ENCODE measurements around the gene CD3G.
A peak's percentile ranks its signal among the peaks of the same experiment; 100 is the strongest.

The CD3G gene

GRCh38 chr11:118359295-118359958, 15.3 kb downstream of the CD3G start, which contains the start of gene UBE4A:
Gene UBE4A, plus strand, starts transcription at chr11:118359600. Its CDS starts 5,481 bp downstream, at chr11:118365081.
- DNase-seq (ENCODE audit: insufficient read length) = peak; percentile 64
- peak; percentile 100 for FAIRE-seq
- peak; percentile 98 for TF ChIP-seq POLR2A (IDR thresholded peaks at IDR 0.05; ENCODE audit: low read depth, low read length)
- TF ChIP-seq POLR2AphosphoS5 (IDR thresholded peaks at IDR 0.05; ENCODE audit: low read depth, low read length) = peak; percentile 97
- TF ChIP-seq TAF1 (IDR thresholded peaks at IDR 0.05; ENCODE audit: borderline replicate concordance, low read depth, low read length) = peak; percentile 91

- no peak for DNase-seq (ENCODE audit: insufficient read length)
- FAIRE-seq = no peak
- TF ChIP-seq TAF1 (IDR thresholded peaks at IDR 0.05; ENCODE audit: borderline replicate concordance, low read depth, low read length) = no peak
- TF ChIP-seq POLR2AphosphoS5 (IDR thresholded peaks at IDR 0.05; ENCODE audit: low read depth, low read length) = no peak
- TF ChIP-seq POLR2A (IDR thresholded peaks at IDR 0.05; ENCODE audit: low read depth, low read length) = no peak
These were observed 20.9 kb downstream of the CD3G start for GRCh38 chr11:118364956-118365615.

GRCh38 chr11:118366287-118366686, 22.1 kb downstream of the CD3G start:
- FAIRE-seq = peak; percentile 63

GRCh38 chr11:118370774-118371173, 26.6 kb downstream of the CD3G start:
- FAIRE-seq = no peak
- TF ChIP-seq POLR2A (IDR thresholded peaks at IDR 0.05; ENCODE audit: low read depth, low read length) (no peak), TAF1 (IDR thresholded peaks at IDR 0.05; ENCODE audit: borderline replicate concordance, low read depth, low read length) (no peak)
- no peak for DNase-seq (ENCODE audit: insufficient read length)

More at GRCh38 chr11:118366287-118366686, 22.1 kb downstream of the CD3G start:
- TF ChIP-seq TAF1 (IDR thresholded peaks at IDR 0.05; ENCODE audit: borderline replicate concordance, low read depth, low read length) (no peak), POLR2AphosphoS5 (IDR thresholded peaks at IDR 0.05; ENCODE audit: low read depth, low read length) (no peak), POLR2A (IDR thresholded peaks at IDR 0.05; ENCODE audit: low read depth, low read length) (no peak)
- DNase-seq (ENCODE audit: insufficient read length) = no peak

GRCh38 chr11:118373263-118373662, 29.1 kb downstream of the CD3G start:
- no peak for FAIRE-seq
- DNase-seq (ENCODE audit: insufficient read length) = no peak
- no peak for TF ChIP-seq POLR2AphosphoS5 (IDR thresholded peaks at IDR 0.05; ENCODE audit: low read depth, low read length)
- TF ChIP-seq TAF1 (IDR thresholded peaks at IDR 0.05; ENCODE audit: borderline replicate concordance, low read depth, low read length) = no peak
- TF ChIP-seq POLR2A (IDR thresholded peaks at IDR 0.05; ENCODE audit: low read depth, low read length) = no peak

- FAIRE-seq = no peak
- DNase-seq (ENCODE audit: insufficient read length) = no peak
- TF ChIP-seq POLR2AphosphoS5 (IDR thresholded peaks at IDR 0.05; ENCODE audit: low read depth, low read length) = no peak
- TF ChIP-seq TAF1 (IDR thresholded peaks at IDR 0.05; ENCODE audit: borderline replicate concordance, low read depth, low read length) = no peak
- no peak for TF ChIP-seq POLR2A (IDR thresholded peaks at IDR 0.05; ENCODE audit: low read depth, low read length)
These were observed 29.7 kb downstream of the CD3G start for GRCh38 chr11:118373871-118374270.

GRCh38 chr11:118374729-118375128, 30.6 kb downstream of the CD3G start:
- DNase-seq (ENCODE audit: insufficient read length) (no peak), FAIRE-seq (no peak)
- TF ChIP-seq TAF1 (IDR thresholded peaks at IDR 0.05; ENCODE audit: borderline replicate concordance, low read depth, low read length) (no peak), POLR2A (IDR thresholded peaks at IDR 0.05; ENCODE audit: low read depth, low read length) (no peak), POLR2AphosphoS5 (IDR thresholded peaks at IDR 0.05; ENCODE audit: low read depth, low read length) (no peak)

- no peak for DNase-seq (ENCODE audit: insufficient read length)
- no peak for FAIRE-seq
- no peak for TF ChIP-seq TAF1 (IDR thresholded peaks at IDR 0.05; ENCODE audit: borderline replicate concordance, low read depth, low read length)
These were observed 31.8 kb downstream of the CD3G start for GRCh38 chr11:118375978-118376377.

GRCh38 chr11:118379497-118379896, 35.4 kb downstream of the CD3G start:
- no peak for TF ChIP-seq POLR2A (IDR thresholded peaks at IDR 0.05; ENCODE audit: low read depth, low read length)
- no peak for TF ChIP-seq TAF1 (IDR thresholded peaks at IDR 0.05; ENCODE audit: borderline replicate concordance, low read depth, low read length)
- TF ChIP-seq POLR2AphosphoS5 (IDR thresholded peaks at IDR 0.05; ENCODE audit: low read depth, low read length) = no peak
- no peak for FAIRE-seq
- no peak for DNase-seq (ENCODE audit: insufficient read length)

- DNase-seq (ENCODE audit: insufficient read length) (no peak), FAIRE-seq (no peak)
- TF ChIP-seq POLR2AphosphoS5 (IDR thresholded peaks at IDR 0.05; ENCODE audit: low read depth, low read length) = no peak
- no peak for TF ChIP-seq TAF1 (IDR thresholded peaks at IDR 0.05; ENCODE audit: borderline replicate concordance, low read depth, low read length)
- no peak for TF ChIP-seq POLR2A (IDR thresholded peaks at IDR 0.05; ENCODE audit: low read depth, low read length)
These were observed 36.4 kb downstream of the CD3G start for GRCh38 chr11:118380571-118380970.

GRCh38 chr11:118382954-118383353, 38.8 kb downstream of the CD3G start:
- no peak for DNase-seq (ENCODE audit: insufficient read length)
- TF ChIP-seq POLR2A (IDR thresholded peaks at IDR 0.05; ENCODE audit: low read depth, low read length) (no peak), POLR2AphosphoS5 (IDR thresholded peaks at IDR 0.05; ENCODE audit: low read depth, low read length) (no peak), TAF1 (IDR thresholded peaks at IDR 0.05; ENCODE audit: borderline replicate concordance, low read depth, low read length) (no peak)
- FAIRE-seq = no peak

GRCh38 chr11:118383657-118384056, 39.5 kb downstream of the CD3G start:
- DNase-seq (ENCODE audit: insufficient read length) (no peak), FAIRE-seq (no peak)
- TF ChIP-seq TAF1 (IDR thresholded peaks at IDR 0.05; ENCODE audit: borderline replicate concordance, low read depth, low read length) (no peak), POLR2A (IDR thresholded peaks at IDR 0.05; ENCODE audit: low read depth, low read length) (no peak), POLR2AphosphoS5 (IDR thresholded peaks at IDR 0.05; ENCODE audit: low read depth, low read length) (no peak)

Data from GM12892 (cell line).